ENCODE data around the gene FOSB. TPM values are rescaled to one million over a fixed set of nuclear protein-coding genes. Genes with fewer than 3 reads are reported as not detected.

FOSB gene
- total and polyA plus RNA-seq, 11 donors, result 0.23 to 107 (median 1.1) TPM

DNA sequence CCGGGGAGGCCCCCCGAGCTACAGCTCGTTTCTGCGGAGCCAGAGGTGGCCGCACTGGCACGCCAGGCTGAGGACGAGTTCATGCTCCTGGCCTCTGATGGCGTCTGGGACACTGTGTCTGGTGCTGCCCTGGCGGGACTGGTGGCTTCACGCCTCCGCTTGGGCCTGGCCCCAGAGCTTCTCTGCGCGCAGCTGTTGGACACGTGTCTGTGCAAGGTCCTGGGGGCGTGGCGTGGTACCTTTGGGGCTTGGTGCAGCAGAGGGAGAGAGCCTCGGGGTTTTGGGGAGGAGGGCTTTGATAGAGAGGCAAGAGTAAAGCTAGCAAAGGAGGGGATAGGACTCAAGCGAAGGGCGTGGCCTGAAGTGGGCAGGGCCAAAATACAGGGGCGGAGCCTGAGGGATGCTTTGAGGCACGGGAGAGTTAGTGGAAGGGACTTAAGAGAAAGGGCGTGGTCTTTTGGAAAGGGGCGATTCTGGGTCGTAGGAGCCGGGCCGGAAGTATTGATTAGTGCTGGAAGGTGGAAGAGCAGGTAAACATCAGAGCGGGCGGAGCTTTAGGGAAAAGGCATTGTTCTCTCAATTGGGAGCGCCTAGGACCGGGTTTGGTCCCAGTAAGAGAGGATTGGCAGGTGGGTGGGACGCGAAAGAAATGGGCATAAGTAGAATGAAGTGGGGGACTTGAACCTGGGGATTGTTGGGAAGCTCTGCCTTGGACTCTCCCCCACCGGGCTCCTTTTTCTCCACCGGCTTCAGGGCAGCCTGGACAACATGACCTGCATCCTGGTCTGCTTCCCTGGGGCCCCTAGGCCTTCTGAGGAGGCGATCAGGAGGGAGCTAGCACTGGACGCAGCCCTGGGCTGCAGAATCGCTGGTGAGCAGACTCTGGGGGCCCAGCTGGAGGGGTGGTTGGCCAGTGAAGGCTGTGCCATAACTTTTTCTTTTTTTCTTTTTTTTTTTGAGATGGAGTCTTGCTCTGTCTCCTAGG lies 31.7 kb downstream of the FOSB start:
- TF ChIP-seq, protein P1, sequence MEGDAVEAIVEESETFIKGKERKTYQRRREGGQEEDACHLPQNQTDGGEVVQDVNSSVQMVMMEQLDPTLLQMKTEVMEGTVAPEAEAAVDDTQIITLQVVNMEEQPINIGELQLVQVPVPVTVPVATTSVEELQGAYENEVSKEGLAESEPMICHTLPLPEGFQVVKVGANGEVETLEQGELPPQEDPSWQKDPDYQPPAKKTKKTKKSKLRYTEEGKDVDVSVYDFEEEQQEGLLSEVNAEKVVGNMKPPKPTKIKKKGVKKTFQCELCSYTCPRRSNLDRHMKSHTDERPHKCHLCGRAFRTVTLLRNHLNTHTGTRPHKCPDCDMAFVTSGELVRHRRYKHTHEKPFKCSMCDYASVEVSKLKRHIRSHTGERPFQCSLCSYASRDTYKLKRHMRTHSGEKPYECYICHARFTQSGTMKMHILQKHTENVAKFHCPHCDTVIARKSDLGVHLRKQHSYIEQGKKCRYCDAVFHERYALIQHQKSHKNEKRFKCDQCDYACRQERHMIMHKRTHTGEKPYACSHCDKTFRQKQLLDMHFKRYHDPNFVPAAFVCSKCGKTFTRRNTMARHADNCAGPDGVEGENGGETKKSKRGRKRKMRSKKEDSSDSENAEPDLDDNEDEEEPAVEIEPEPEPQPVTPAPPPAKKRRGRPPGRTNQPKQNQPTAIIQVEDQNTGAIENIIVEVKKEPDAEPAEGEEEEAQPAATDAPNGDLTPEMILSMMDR (IDR thresholded peaks at IDR 0.05), result no peak
- no peak for TF ChIP-seq POLR2A (IDR thresholded peaks at IDR 0.05)
- no peaks in the 10 kb centered on the region for H3K36me3 ChIP-seq
- peak overlapping the region in 8 of 12 donors; percentile 7 to 51 (median 20) for H3K4me3 ChIP-seq
- ATAC-seq (peak in 2 of 4 donors; percentile 4 to 5), DNase-seq (no peak)
- intact Hi-C loops (cut with DNase I), result loop anchor here in 2 of 10 donors (10.0 kb wide), 1 partner anchor 145 kb away; no protein-coding TSS in a partner anchor
- no peaks in the 10 kb centered on the region for H3K9me3 ChIP-seq
- H3K27me3 ChIP-seq, result peaks cover 0 to 25% (median 9%) of the 10 kb centered on the region in 9 donors
- WGBS, 4 donors, result 9 to 11% (median 10%) methylated on average over 36 to 37 of the region's 37 CpGs
- H3K27ac ChIP-seq, result no peak overlapping the region
- peaks cover 7 to 62% (median 27%) of the 10 kb centered on the region in 12 donors for H3K4me1 ChIP-seq

DNA sequence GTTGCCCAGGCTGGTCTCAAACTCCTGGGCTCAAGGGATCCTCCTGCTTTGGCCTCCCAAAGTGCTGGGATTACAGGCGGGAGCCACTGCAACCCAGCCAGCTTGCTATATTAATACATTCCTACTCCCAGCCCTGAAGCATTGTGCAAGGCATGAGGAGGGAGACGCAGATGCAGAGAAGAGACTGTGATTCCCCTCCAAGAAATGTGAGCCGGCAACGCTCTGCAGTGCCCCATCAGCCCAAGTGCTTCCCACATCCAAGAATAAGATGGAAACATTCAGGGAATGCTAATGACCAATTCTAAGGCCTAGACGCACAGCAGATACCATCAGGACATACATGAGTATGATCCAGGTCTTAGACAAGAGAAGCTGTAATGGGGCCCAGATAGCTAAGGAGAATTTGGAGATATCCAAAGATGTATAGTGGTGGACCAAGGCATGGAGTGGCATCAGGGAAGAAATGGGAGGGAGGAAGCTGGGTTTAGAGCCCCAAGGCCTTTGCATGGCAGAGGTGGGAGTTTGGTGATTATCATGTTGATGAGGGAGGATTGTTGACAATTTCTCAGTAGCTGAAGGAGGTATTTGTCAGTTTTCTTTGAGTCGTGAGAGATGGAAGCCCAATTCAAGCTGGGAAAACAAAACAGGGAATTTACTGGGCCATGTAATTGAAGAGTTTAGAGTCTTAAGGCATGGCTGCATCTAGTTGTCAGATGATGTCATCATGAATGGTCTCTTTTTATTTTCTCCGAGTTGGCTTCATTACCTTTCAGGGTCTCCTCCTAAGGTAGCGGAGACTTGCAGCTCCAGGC lies 33.3 kb downstream of the FOSB start:
- Histone ChIP-seq H3K27ac (peak overlapping the region in 2 of 12 donors; percentile 7 to 86), H3K4me1 (peaks cover 7 to 71% (median 24%) of the 10 kb centered on the region in 12 donors), H3K27me3 (peaks cover 0 to 25% (median 9%) of the 10 kb centered on the region in 9 donors), H3K9me3 (no peaks in the 10 kb centered on the region), H3K4me3 (no peak overlapping the region), H3K36me3 (no peaks in the 10 kb centered on the region)
- 83 to 86% (median 85%) methylated on average over 8 of the region's 8 CpGs for WGBS, 4 donors
- DNase-seq, result no peak
- intact Hi-C loops (cut with DNase I), result no loop called here
- no peak for ATAC-seq
- TF ChIP-seq, protein P1 (IDR thresholded peaks at IDR 0.05), result no peak
- no peak for TF ChIP-seq POLR2A (IDR thresholded peaks at IDR 0.05)

DNA sequence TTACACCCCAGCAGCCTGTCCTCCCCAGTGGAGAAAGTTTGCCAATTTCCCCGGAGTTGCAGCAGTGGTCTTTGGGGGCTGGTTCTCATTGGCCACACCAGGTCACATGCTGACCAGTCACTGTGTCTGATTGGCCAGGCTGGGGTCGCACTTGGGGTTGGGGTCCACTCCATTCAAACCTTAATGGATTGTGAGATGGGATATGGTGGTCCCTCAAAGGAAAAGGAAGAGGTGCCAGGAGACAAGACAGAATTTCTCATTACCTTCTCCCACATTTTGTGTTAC lies 33.9 kb downstream of the FOSB start:
- no peaks in the 10 kb centered on the region for H3K9me3 ChIP-seq
- peaks cover 7 to 68% (median 19%) of the 10 kb centered on the region in 12 donors for H3K4me1 ChIP-seq
- TF ChIP-seq POLR2A (IDR thresholded peaks at IDR 0.05), result no peak
- TF ChIP-seq, protein P1 (IDR thresholded peaks at IDR 0.05), result no peak
- peak overlapping the region in 2 of 12 donors; percentile 7 to 86 for H3K27ac ChIP-seq
- ATAC-seq (no peak), DNase-seq (no peak)
- no peak overlapping the region for H3K4me3 ChIP-seq
- peaks cover 0 to 25% (median 9%) of the 10 kb centered on the region in 9 donors for H3K27me3 ChIP-seq
- no peaks in the 10 kb centered on the region for H3K36me3 ChIP-seq
- intact Hi-C loops (cut with DNase I), result no loop called here
- 41 to 73% (median 55%) methylated on average over 2 of the region's 2 CpGs for WGBS, 4 donors

DNA sequence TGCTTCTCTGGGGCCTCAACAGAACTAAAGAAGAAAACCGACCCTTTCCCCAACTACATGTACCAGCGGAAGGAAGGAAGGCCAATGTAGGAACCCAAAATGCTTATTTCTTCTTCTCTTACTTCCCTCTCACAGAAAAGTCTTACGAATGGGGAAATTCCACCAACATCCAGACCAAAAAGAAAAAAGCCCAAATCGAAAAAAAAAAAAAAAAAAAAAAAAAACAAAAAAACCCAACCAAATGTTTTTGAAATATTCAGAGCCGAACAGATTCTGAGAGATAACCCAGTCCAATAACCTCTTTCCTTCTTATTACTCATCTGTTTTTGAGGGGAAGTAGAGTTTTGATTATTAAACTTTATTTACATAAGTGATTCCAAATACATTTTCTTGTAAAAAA lies 34.3 kb downstream of the FOSB start:
- 75 to 83% (median 76%) methylated on average over 5 of the region's 5 CpGs for WGBS, 4 donors
- H3K27me3 ChIP-seq, result peaks cover 0 to 25% (median 9%) of the 10 kb centered on the region in 9 donors
- H3K4me1 ChIP-seq, result peaks cover 7 to 67% (median 19%) of the 10 kb centered on the region in 12 donors
- H3K27ac ChIP-seq, result peak overlapping the region in 2 of 12 donors; percentile 28 to 86
- DNase-seq, result no peak
- no peaks in the 10 kb centered on the region for H3K9me3 ChIP-seq
- ATAC-seq, result no peak
- TF ChIP-seq POLR2A (IDR thresholded peaks at IDR 0.05), result no peak
- TF ChIP-seq, protein P1 (IDR thresholded peaks at IDR 0.05), result no peak
- H3K4me3 ChIP-seq, result no peak overlapping the region
- H3K36me3 ChIP-seq, result no peaks in the 10 kb centered on the region
- intact Hi-C loops (cut with DNase I), result no loop called here
